Activated gamma-delta T cell treated with anti-CD3 and anti-CD28 coated beads, Interleukin-2, amount 50 U/mL, for 16 hours (primary cell): ENCODE results near the gene CREM.

Source experiments
- DNase-seq: peaks from one replicate; pipeline ENCODE4 v3.0.0-alpha.2; 2020; ENCODE audit warnings: low read depth

The CREM gene

GRCh38 chr10:35219891-35220890 lies 93.5 kb downstream of the CREM start:
- no peak for DNase-seq

DNA sequence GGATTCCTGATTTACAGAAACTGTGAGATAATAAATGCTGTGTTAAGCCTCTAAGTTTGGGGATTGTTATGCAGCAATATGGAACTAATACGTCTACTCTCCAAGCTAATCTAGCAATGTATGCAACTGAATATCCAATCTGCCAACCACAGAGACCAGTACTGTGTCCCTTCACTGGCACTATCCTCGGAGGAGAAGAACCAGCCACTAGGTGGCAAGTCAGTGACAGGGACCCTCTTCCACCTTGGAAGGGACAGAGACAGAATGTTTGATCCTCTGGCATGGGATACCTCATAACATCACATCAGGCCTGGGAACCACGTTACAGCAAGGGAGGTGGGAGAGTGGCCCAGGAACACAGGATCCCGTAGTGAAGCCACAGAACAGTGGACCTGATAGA lies 96.4 kb downstream of the CREM start:
- DNase-seq, result no peak

GRCh38 chr10:35224045-35224740 lies 97.5 kb downstream of the CREM start:
- no peak for DNase-seq

- no peak for DNase-seq
Observed at GRCh38 chr10:35225204-35225603, 98.6 kb downstream of the CREM start.

DNA sequence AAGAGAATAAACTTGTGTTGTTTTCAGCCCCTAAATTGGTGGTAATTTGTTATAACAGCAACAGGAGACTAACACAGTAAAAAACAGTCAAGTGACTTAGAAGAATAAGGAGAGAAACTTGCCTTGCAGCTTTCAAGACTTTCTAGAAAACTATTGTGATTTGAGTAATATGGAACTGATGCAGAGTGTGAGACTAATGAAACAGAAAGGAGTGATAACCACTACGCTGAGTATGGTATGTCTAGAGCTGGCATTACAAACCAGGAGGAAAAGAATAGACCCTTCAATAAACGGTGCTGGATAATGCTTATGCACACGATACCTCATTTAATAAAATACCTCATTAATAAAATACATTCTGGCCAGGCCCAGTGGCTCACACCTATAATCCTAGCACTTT lies 99.9 kb downstream of the CREM start:
- DNase-seq, result no peak

DNA sequence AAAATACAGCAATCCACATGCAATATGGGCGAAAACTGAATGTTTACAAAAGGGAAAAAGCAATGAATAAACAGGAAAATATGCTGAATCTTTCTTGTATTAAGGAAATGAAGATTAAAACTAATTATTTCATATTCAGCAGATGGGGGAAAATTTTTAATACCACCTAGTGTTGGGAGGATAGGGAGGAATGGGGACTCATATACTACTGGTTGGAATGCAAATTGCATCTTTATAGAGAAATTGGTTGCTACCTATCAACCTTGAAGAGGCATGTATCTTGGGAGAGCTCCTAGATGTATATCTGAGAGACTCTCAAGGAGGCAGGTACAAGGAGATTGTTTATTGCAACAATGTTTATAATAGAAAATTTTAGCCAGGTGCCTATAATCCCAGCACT lies 101.4 kb downstream of the CREM start:
- DNase-seq, result no peak

DNA sequence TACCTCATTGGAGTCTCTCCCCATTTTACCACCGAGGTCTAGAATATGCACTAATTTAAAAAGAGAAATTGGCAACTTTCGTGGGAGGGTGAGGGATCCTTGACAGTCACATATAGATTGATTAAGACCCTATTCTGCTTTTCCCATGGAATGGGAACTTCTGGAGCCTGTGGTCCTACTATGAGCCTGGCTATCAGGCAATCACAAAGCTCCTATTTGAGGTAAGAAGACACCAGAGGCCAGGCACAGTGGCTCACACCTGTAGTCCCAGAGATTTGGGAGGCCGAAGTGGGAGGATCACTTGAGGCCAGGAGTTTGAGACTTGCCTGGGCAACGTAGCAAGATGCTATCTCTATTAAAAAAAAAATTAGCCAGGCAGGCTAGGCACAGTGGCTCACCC lies 105.0 kb downstream of the CREM start:
- no peak for DNase-seq

GRCh38 chr10:35232527-35232926 lies 105.9 kb downstream of the CREM start:
- no peak for DNase-seq

GRCh38 chr10:35234073-35234472 lies 107.4 kb downstream of the CREM start:
- no peak for DNase-seq

DNA sequence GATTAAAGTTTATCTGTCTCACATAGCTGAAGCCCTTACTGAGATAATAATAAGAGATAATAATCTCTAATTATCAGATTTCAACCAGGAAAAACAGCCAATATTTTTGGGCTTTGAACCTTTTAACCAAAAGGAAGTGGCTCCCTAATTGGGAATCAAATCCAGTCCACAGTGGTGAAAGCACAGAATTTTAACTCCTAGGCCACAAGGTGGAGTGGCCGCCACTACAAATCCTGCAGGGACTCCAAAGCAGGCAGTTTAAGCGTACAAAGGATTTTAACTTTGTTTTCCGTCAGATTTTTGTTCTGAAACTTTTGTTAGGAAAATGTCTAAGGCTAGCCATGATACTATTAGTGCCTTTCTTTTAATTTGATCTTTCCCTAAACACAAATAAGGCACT lies 110.1 kb downstream of the CREM start:
- DNase-seq, result no peak

DNA sequence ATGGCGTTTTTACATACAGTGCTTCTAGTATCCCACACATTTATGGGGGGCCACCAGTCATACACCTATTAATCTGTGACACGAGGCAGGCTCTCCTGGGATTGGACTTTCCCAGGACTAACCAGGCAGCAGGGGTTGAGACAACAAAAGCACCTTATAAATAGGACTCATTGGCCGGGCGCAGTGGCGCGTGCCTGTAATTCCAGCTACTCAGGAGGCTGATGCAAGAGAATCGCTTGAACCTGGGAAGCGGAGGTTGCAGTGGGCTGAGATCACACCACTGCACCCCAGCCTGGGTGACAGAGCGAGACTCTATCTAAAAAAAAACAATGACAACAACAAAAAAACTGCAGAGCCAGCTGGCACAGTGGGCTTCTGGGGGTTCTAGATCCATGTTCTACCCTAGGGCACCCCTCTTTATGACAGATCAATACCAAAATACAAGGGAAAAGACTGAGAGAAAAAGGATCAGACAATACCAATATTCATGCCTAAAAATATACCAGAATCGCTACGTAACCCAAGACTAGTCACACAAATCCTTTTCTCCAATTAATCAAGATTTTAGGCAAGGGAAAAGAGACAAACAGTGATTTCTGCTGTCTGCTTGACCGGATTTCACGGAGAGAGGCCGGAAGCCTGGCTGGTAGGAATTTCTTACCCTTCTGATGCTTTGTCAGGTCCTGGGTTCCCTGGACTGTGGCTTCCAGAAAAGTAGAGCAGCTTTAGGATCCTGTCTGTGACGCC lies 111.3 kb downstream of the CREM start:
- no peak for DNase-seq

DNA sequence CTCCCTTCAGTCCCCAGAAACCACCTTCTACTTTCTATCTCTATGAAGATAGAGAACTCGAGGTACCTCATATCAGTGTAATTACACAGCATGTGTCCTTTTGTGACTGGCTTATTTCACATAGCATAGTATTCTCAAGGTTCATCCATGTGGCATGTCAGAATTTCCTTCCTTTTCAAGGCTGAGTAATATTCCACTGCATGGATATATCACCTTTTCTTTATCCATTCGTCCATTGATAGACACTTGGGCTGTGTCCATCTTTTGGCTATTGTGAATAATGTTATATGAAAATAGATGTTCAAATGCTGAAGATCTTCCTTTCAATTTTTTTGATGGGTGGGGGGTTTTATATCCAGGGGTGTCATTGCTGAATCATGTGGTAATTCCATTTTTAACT lies 117.9 kb downstream of the CREM start:
- no peak for DNase-seq

DNA sequence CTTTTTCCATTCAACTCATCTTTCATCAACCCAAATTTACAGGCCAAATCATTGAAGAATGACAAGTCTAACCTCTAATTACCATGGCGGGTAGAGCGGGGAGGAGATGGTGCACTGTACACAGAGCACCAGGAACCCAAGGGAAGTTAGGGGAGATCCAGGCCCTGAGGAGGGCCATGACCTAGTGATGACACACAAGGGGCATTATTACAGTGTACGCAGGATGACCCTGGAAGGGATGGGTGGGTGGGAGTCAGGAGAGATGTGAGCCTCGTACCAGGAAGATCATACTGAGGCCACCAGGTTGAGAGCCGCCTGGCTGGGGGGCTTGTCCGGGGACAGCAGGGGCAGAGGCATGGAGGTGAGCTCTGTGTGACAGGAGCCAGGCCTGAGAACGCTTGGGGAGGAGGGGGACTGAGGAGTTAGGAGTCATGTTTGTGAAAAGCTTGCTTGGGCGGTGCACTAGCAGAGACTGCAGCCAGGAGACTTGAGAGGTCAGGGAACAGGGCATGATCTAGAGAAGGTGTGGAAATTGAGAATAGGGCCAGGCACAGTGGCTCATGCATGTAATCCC lies 120.2 kb downstream of the CREM start:
- DNase-seq, result no peak

DNA sequence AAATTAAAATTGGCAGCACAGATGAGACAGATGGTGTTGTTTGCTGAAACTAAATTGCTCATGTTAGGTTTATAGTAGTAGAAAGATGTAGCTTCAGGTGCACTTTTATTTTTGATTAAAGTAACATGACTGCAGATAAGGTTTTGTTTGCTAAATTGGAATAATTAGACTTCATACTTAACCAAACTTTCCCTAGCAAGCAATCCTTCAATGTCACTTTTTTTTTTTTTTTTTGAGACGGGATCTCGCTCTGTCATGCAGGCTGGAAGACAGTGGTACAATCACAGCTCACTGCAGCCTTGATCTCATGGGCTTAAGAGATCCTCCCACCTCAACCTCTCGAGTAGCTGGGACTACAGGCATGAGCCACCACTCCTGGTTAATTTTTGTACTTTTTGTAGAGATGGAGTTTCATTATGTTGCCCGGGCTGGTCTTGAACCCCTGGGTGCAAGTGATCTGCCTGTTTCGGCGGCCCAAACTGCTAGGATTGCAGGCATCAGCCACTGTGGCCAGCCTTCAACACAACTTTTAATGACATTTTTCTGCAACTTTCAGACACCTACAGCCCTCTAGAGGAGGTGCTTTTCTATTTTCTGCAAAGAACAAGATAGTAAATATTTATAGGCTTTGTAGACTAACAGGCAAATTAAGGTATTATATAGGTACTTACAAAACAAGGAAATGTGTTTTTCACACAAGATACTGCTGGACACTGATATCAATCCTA lies 124.9 kb downstream of the CREM start:
- no peak for DNase-seq

- no peak for DNase-seq
Observed at GRCh38 chr10:35257057-35257983, 130.7 kb downstream of the CREM start.

GRCh38 chr10:35259769-35260397 lies 133.2 kb downstream of the CREM start:
- no peak for DNase-seq

GRCh38 chr10:35262436-35262835 lies 135.8 kb downstream of the CREM start:
- no peak for DNase-seq
